Glutamatergic neuron (in vitro differentiated cells): ENCODE measurements around the gene RASL10A. TPM values are rescaled to one million over a fixed set of nuclear protein-coding genes. Genes with fewer than 3 reads are reported as not detected.

Experiments
- DNase-seq: peaks from one replicate; pipeline ENCODE4 v3.0.0; 2022
- H3K27ac Mint-ChIP-seq: one replicate; pipeline ENCODE4 v1.8.0; 2020; ENCODE audit warnings: mild to moderate bottlenecking, mixed read lengths, inconsistent platforms; ENCODE audit not compliant: unreplicated experiment
- H3K27me3 Mint-ChIP-seq: one replicate; pipeline ENCODE4 v1.8.0; 2020; ENCODE audit warnings: mild to moderate bottlenecking, moderate library complexity, mixed read lengths, inconsistent platforms; ENCODE audit not compliant: unreplicated experiment
- H3K36me3 Mint-ChIP-seq: one replicate; pipeline ENCODE4 v1.8.0; 2020; ENCODE audit warnings: mild to moderate bottlenecking, mixed read lengths, inconsistent platforms; ENCODE audit not compliant: unreplicated experiment
- H3K4me1 Mint-ChIP-seq: one replicate; pipeline ENCODE4 v1.8.0; 2020; ENCODE audit warnings: mild to moderate bottlenecking, low read depth, mixed read lengths, inconsistent platforms; ENCODE audit not compliant: unreplicated experiment
- H3K4me3 Mint-ChIP-seq: one replicate; pipeline ENCODE4 v1.8.0; 2020; ENCODE audit warnings: mild to moderate bottlenecking, mixed read lengths, inconsistent platforms; ENCODE audit not compliant: unreplicated experiment
- H3K9me3 Mint-ChIP-seq: one replicate; pipeline ENCODE4 v1.8.0; 2020; ENCODE audit warnings: mild to moderate bottlenecking, moderate library complexity, mixed read lengths, inconsistent platforms; ENCODE audit not compliant: unreplicated experiment
- CTCF ChIP-seq: fragments of 200-600 bp; sonication (generic); IDR thresholded peaks from one replicate; pipeline ENCODE4 v1.5.0; 2021; ENCODE audit not compliant: partially characterized antibody, unreplicated experiment
- microRNA-seq: library from miRNA; unstranded; fragments of <30 nt; microRNA quantifications from one replicate; pipeline ENCODE4, GENCODE V29; 2020; ENCODE audit not compliant: unreplicated experiment
- total RNA-seq: library from RNA; stranded (reverse); fragmentation: NEBNext Ultra II Directional; extraction: Animal tissue kit (Norgen Biotek cat#: 25700); gene quantifications from one replicate; pipeline ENCODE4 v1.2.1, GENCODE V29; 2021; ENCODE audit not compliant: unreplicated experiment

Gene RASL10A
- total RNA-seq, 1 donor from 2014 or later = 1.3 TPM

- H3K4me3 Mint-ChIP-seq = peak overlapping the region; percentile 92
- peaks cover 12% of the 10 kb centered on the region for H3K9me3 Mint-ChIP-seq
Measured at GRCh38 chr22:29265929-29266328, 49.6 kb downstream of the RASL10A start.

GRCh38 chr22:29265305-29265704 is 50.2 kb downstream of the RASL10A start:
- peaks cover 9% of the 10 kb centered on the region for H3K36me3 Mint-ChIP-seq
- peaks cover 15% of the 10 kb centered on the region for H3K4me1 Mint-ChIP-seq
- DNase-seq = no peak
- no peak overlapping the region for H3K27ac Mint-ChIP-seq
- H3K9me3 Mint-ChIP-seq = peaks cover 12% of the 10 kb centered on the region
- H3K27me3 Mint-ChIP-seq = peaks cover 9% of the 10 kb centered on the region
- no peak for TF ChIP-seq CTCF
- H3K4me3 Mint-ChIP-seq = no peak overlapping the region

More at GRCh38 chr22:29265929-29266328, 49.6 kb downstream of the RASL10A start:
- Mint-ChIP-seq H3K27ac (peak overlapping the region; percentile 71), H3K4me1 (peaks cover 21% of the 10 kb centered on the region), H3K36me3 (peaks cover 9% of the 10 kb centered on the region), H3K27me3 (peaks cover 9% of the 10 kb centered on the region)
- no peak for TF ChIP-seq CTCF
- DNase-seq = no peak

- H3K4me3 Mint-ChIP-seq = no peak overlapping the region
- no peak for TF ChIP-seq CTCF
- no peak for DNase-seq
- peaks cover 4% of the 10 kb centered on the region for H3K36me3 Mint-ChIP-seq
- H3K27me3 Mint-ChIP-seq = peaks cover 6% of the 10 kb centered on the region
- H3K9me3 Mint-ChIP-seq = peaks cover 12% of the 10 kb centered on the region
- peaks cover 8% of the 10 kb centered on the region for H3K4me1 Mint-ChIP-seq
- no peak overlapping the region for H3K27ac Mint-ChIP-seq
Measured at GRCh38 chr22:29263791-29264276, 51.7 kb downstream of the RASL10A start.

Small RNA genes lying within 50 kb of the gene (microRNA-seq; reads per million reads assigned to microRNA genes)
- 28.1 reads per million, percentile 62 among the genes with 10 or more reads in this experiment for gene MIR3653

Other genes with a start within 250 kb of the RASL10A start
- 20.5 TPM for gene KREMEN1, start 242.7 kb downstream of the RASL10A start, total RNA-seq
- gene EMID1, start 109.8 kb downstream of the RASL10A start, total RNA-seq = 0.76 TPM
- 50.4 TPM for gene RHBDD3, start 47.7 kb downstream of the RASL10A start, total RNA-seq
- 355 TPM for gene EWSR1, start 47.4 kb downstream of the RASL10A start, total RNA-seq
- gene GAS2L1, start 9.0 kb downstream of the RASL10A start, total RNA-seq = 10.3 TPM
- 77.9 TPM for gene AP1B1, start 72.9 kb upstream of the RASL10A start, total RNA-seq
- not detected for gene RFPL1, start 122.9 kb upstream of the RASL10A start, total RNA-seq
- gene NEFH, start 164.5 kb upstream of the RASL10A start, total RNA-seq = 27.1 TPM
- 175 TPM for gene THOC5, start 238.1 kb upstream of the RASL10A start, total RNA-seq